NB4 (cell line): ENCODE data around the gene DOCK3.

Experiments
- CTCF ChIP-seq: IDR thresholded peaks from one replicate; pipeline ENCODE4 v1.5.1; 2012; ENCODE audit warnings: low read depth, low read length
- POLR2A ChIP-seq: IDR thresholded peaks from 2 replicates; pipeline ENCODE4 v1.6.1; 2011; ENCODE audit warnings: mild to moderate bottlenecking; ENCODE audit not compliant: insufficient read length; ENCODE audit errors: extremely low read depth
- TF ChIP-seq, protein P1 (sequence below): IDR thresholded peaks from 2 replicates; pipeline ENCODE4 v1.6.1; 2011; ENCODE audit warnings: low read depth, low read length

GRCh38 chr3:51145811-51146585, 471.3 kb downstream of the DOCK3 start:
- TF ChIP-seq CTCF, result no peak
- no peak for TF ChIP-seq POLR2A
- TF ChIP-seq, protein P1, sequence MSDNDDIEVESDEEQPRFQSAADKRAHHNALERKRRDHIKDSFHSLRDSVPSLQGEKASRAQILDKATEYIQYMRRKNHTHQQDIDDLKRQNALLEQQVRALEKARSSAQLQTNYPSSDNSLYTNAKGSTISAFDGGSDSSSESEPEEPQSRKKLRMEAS, result no peak
